Testis (tissue), 2 donors: ENCODE measurements around the gene LILRB3.

ENCODE experiments used
- CTCF ChIP-seq, 3 experiments: fragments of 450-650 bp in 2 of 3; fragments of 200-600 bp in 1 of 3; sonication (generic) in 1 of 3; IDR thresholded peaks; one replicate each; pipeline ENCODE4 v1.5.1; 2016 to 2019; ENCODE audit warnings: antibody characterized with exemption in 3 of 3, mild to moderate bottlenecking in 2 of 3, moderate library complexity in 1 of 3
- POLR2A ChIP-seq: fragments of 450-650 bp; IDR thresholded peaks from one replicate; pipeline ENCODE4 v1.6.1; 2017; ENCODE audit warnings: antibody characterized with exemption, mild to moderate bottlenecking, moderate library complexity

DNA sequence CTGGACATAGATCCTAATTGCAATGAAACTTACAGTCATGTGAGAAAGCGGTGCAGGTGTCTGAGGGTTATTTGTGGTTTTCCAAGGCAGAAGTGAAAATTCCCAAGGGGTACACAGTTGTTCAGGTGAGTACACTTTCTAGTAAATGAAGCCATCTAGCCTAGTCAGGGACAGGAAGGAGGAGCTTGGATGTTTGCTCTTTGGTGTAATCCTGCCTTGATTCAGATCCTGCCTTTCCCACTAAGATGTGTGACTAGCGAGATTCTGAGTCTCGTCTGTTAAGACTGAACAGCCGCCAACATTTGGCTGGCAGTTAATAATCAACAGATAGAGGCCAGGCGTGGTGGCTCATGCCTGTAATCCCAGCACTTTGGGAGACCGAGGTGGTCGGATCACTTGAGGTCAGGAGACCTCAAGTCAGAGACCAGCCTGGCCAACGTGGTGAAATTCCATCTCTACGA lies 19.6 kb downstream of the LILRB3 start:
- TF ChIP-seq CTCF (IDR thresholded peaks at IDR 0.05) (no peak), POLR2A (no peak)
